H1 (cell line): ENCODE data around the gene SCGN. TPM values are rescaled to one million over a fixed set of nuclear protein-coding genes. Genes with fewer than 3 reads are reported as not detected.

Experiments used
- CTCF ChIA-PET: fragments of 300-600 bp; sonication (Branson Sonifier 250); formaldehyde crosslinking; loops from one replicate; lab custom pipeline; 2021; ENCODE audit not compliant: partially characterized antibody; lab: Charles Lee
- POLR2A ChIA-PET: fragments of 300-600 bp; sonication (Branson Sonifier 250); formaldehyde crosslinking; loops from one replicate; lab custom pipeline; 2021; ENCODE audit warnings: inconsistent platforms; ENCODE audit not compliant: partially characterized antibody; lab: Charles Lee
- DNase-seq, 2 experiments: peaks; one replicate each; pipeline versions ENCODE4 v3.0.0 to v3.0.0-alpha.2; 2010 to 2022; ENCODE audit warnings: low spot score in 2 of 2, low read depth in 1 of 2, mixed read lengths in 1 of 2
- FAIRE-seq: peaks from 2 replicates; lab custom pipeline; 2011; peaks lifted over from hg19 to GRCh38; lab: Jason Lieb, UNC
- H2AFZ ChIP-seq: 2 replicates; pipeline ENCODE4 v1.8.1; 2012; ENCODE audit warnings: low read length, inconsistent platforms
- H2AK5ac ChIP-seq: 2 replicates; pipeline ENCODE4 v1.6.1; 2013; ENCODE audit warnings: low read depth, low read length
- H2BK120ac ChIP-seq: replicated peaks from 2 replicates; pipeline ENCODE3; 2013; ENCODE audit warnings: low read depth, low read length, inconsistent platforms
- H2BK12ac ChIP-seq: 2 replicates; pipeline ENCODE4 v1.6.1; 2013; ENCODE audit warnings: low read depth, low read length
- H2BK15ac ChIP-seq: 2 replicates; pipeline ENCODE4 v1.6.1; 2013; ENCODE audit warnings: low read length
- H2BK20ac ChIP-seq: 2 replicates; pipeline ENCODE4 v1.6.1; 2013; ENCODE audit warnings: low read length
- H2BK5ac ChIP-seq: 2 replicates; pipeline ENCODE4 v1.6.1; 2013; ENCODE audit warnings: low read depth, low read length
- H3K14ac ChIP-seq: 2 replicates; pipeline ENCODE4 v1.6.1; 2013; ENCODE audit warnings: inconsistent platforms; ENCODE audit not compliant: insufficient read length
- H3K18ac ChIP-seq: 2 replicates; pipeline ENCODE4 v1.6.1; 2013; ENCODE audit warnings: low read length; ENCODE audit errors: extremely low read depth
- H3K23ac ChIP-seq: 2 replicates; pipeline ENCODE4 v1.6.1; 2013; ENCODE audit warnings: inconsistent platforms; ENCODE audit not compliant: insufficient read length
- H3K23me2 ChIP-seq: 2 replicates; pipeline ENCODE4 v1.6.1; 2013; ENCODE audit warnings: low read depth, low read length
- H3K27ac ChIP-seq: 2 replicates; pipeline ENCODE4 v1.6.1; 2011; ENCODE audit warnings: low read depth, low read length, inconsistent platforms
- H3K27me3 ChIP-seq, 4 experiments: replicated peaks in 1 of 4; 1 replicate in 1 of 4; 2 replicates in 3 of 4; pipeline versions ENCODE4 v1.6.1 to v1.8.1; 2011 to 2013; ENCODE audit warnings: low read length in 3 of 4, mild to moderate bottlenecking in 3 of 4, inconsistent platforms in 2 of 4, mixed read lengths in 2 of 4, moderate library complexity in 1 of 4; ENCODE audit not compliant: control insufficient read depth in 3 of 4, insufficient read depth in 3 of 4; ENCODE audit errors: extremely low read depth in 1 of 4
- H3K36me3 ChIP-seq, 4 experiments: 2 replicates each; pipeline versions ENCODE4 v1.6.1 to v1.8.1; 2011 to 2013; ENCODE audit warnings: mild to moderate bottlenecking in 4 of 4, low read length in 3 of 4, moderate library complexity in 2 of 4, control low read depth in 1 of 4, inconsistent platforms in 1 of 4; ENCODE audit not compliant: insufficient read depth in 4 of 4, control insufficient read depth in 2 of 4
- H3K4ac ChIP-seq: replicated peaks from 2 replicates; pipeline ENCODE3; 2013; ENCODE audit warnings: low read length, low read depth, mixed read lengths, inconsistent platforms; ENCODE audit not compliant: insufficient read length
- H3K4me1 ChIP-seq, 4 experiments: replicated peaks in 1 of 4; 1 replicate in 1 of 4; 2 replicates in 3 of 4; pipeline versions ENCODE4 v1.6.1 to v1.8.1; 2011 to 2013; ENCODE audit warnings: low read length in 3 of 4, inconsistent platforms in 2 of 4, mixed read lengths in 1 of 4; ENCODE audit not compliant: insufficient read depth in 4 of 4, control insufficient read depth in 3 of 4
- H3K4me2 ChIP-seq, 2 experiments: 2 replicates each; pipeline versions ENCODE4 v1.6.1 to v1.8.1; 2011 to 2013; ENCODE audit warnings: low read depth in 2 of 2, low read length in 2 of 2, control low read depth in 1 of 2, inconsistent platforms in 1 of 2, mild to moderate bottlenecking in 1 of 2; ENCODE audit not compliant: insufficient read depth in 1 of 2
- H3K4me3 ChIP-seq, 4 experiments: fragments of 200-600, 300-600 bp in 1 of 4; sonication (generic), shearing (Covaris generic), sonication (Bioruptor Twin) in 1 of 4; 2 replicates each; pipeline versions ENCODE4 v1.5.1 to v1.8.1; 2011 to 2016; ENCODE audit warnings: low read length in 4 of 4, low read depth in 3 of 4, control low read depth in 2 of 4, inconsistent platforms in 2 of 4, mild to moderate bottlenecking in 2 of 4, mixed read lengths in 1 of 4, moderate library complexity in 1 of 4; ENCODE audit not compliant: insufficient read depth in 2 of 4; ENCODE audit errors: extremely low read depth in 1 of 4
- H3K56ac ChIP-seq: replicated peaks from 2 replicates; pipeline ENCODE3; 2013; ENCODE audit warnings: low read depth, mild to moderate bottlenecking, mixed read lengths, low read length, inconsistent platforms; ENCODE audit not compliant: insufficient read length
- H3K79me1 ChIP-seq: 2 replicates; pipeline ENCODE4 v1.6.1; 2013; ENCODE audit warnings: low read depth, low read length, control low read depth
- H3K79me2 ChIP-seq, 2 experiments: 2 replicates each; pipeline versions ENCODE4 v1.6.1 to v1.8.1; 2012 to 2013; ENCODE audit warnings: low read length in 2 of 2, mild to moderate bottlenecking in 2 of 2, inconsistent platforms in 1 of 2; ENCODE audit not compliant: insufficient read depth in 2 of 2, control insufficient read depth in 1 of 2
- H3K9ac ChIP-seq, 4 experiments: replicated peaks in 1 of 4; 1 replicate in 1 of 4; 2 replicates in 3 of 4; pipeline versions ENCODE4 v1.6.1 to v1.8.1; 2011 to 2013; ENCODE audit warnings: low read depth in 3 of 4, low read length in 3 of 4, control low read depth in 2 of 4, mild to moderate bottlenecking in 2 of 4, moderate library complexity in 2 of 4, inconsistent platforms in 1 of 4; ENCODE audit errors: extremely low read depth in 1 of 4
- H3K9me3 ChIP-seq, 2 experiments: 2 replicates each; pipeline versions ENCODE4 v1.6.1 to v1.8.1; 2012 to 2013; ENCODE audit warnings: mild to moderate bottlenecking in 2 of 2, moderate library complexity in 2 of 2, control low read depth in 1 of 2, inconsistent platforms in 1 of 2, low read depth in 1 of 2, low read length in 1 of 2, mixed read lengths in 1 of 2; ENCODE audit not compliant: insufficient read depth in 2 of 2
- H4K20me1 ChIP-seq, 2 experiments: replicated peaks in 1 of 2; 2 replicates each; pipeline versions ENCODE3 to v1.8.1; 2011 to 2013; ENCODE audit warnings: inconsistent platforms in 2 of 2, low read length in 2 of 2, mild to moderate bottlenecking in 1 of 2; ENCODE audit not compliant: insufficient read depth in 2 of 2, control insufficient read depth in 1 of 2
- H4K5ac ChIP-seq: 2 replicates; pipeline ENCODE4 v1.6.1; 2013; ENCODE audit warnings: low read length, low read depth, mixed read lengths, inconsistent platforms; ENCODE audit not compliant: insufficient read length
- H4K8ac ChIP-seq: 2 replicates; pipeline ENCODE4 v1.8.0; 2013; ENCODE audit warnings: mild to moderate bottlenecking, moderate library complexity, low read length, inconsistent platforms; ENCODE audit not compliant: insufficient read depth; ENCODE audit errors: extremely low read depth
- H4K91ac ChIP-seq: replicated peaks from 2 replicates; pipeline ENCODE3; 2013; ENCODE audit warnings: low read length, mixed read lengths, inconsistent platforms; ENCODE audit not compliant: insufficient read length
- ASH2L ChIP-seq: fragments of 200-600, 300-600 bp; sonication (generic); IDR thresholded peaks from one replicate; pipeline ENCODE4 v1.7.1; 2017; ENCODE audit warnings: low read length
- CBX8 ChIP-seq: fragments of 300-800, 300-1000 bp; sonication (generic); IDR thresholded peaks from 2 replicates; pipeline ENCODE4 v1.7.1; 2016; ENCODE audit warnings: low read depth, low read length, borderline replicate concordance
- CREB1 ChIP-seq: IDR thresholded peaks from 2 replicates; pipeline ENCODE4 v1.6.1; 2012; ENCODE audit warnings: inconsistent platforms
- CTBP2 ChIP-seq: IDR thresholded peaks from 2 replicates; pipeline ENCODE4 v1.7.0; 2011; ENCODE audit warnings: borderline replicate concordance, mild to moderate bottlenecking, moderate library complexity, mixed read lengths, low read length; ENCODE audit not compliant: insufficient read depth, insufficient read length
- EGR1 ChIP-seq: IDR thresholded peaks from 2 replicates; pipeline ENCODE4 v1.6.1; 2011; ENCODE audit warnings: low read depth, low read length, borderline replicate concordance
- GTF2F1 ChIP-seq: IDR thresholded peaks from 2 replicates; pipeline ENCODE4 v1.6.1; 2012; ENCODE audit warnings: low read depth, low read length, improper control_type of control experiment, borderline replicate concordance
- HDAC6 ChIP-seq: IDR thresholded peaks from one replicate; pipeline ENCODE4 v1.7.1; 2012; ENCODE audit warnings: low read depth, mild to moderate bottlenecking, inconsistent platforms, low read length, moderate library complexity
- NRF1 ChIP-seq: IDR thresholded peaks from 2 replicates; pipeline ENCODE4 v1.6.1; 2011; ENCODE audit warnings: mild to moderate bottlenecking, low read depth, low read length, improper control_type of control experiment
- RXRA ChIP-seq: IDR thresholded peaks from 2 replicates; pipeline ENCODE4 v1.6.1; 2011; ENCODE audit warnings: low read depth, mild to moderate bottlenecking, low read length, moderate library complexity; ENCODE audit not compliant: insufficient read depth
- SAP30 ChIP-seq: fragments of 300-600 bp; sonication (generic); IDR thresholded peaks from 2 replicates; pipeline ENCODE4 v1.7.1; 2012; ENCODE audit warnings: low read length, moderate library complexity, mild to moderate bottlenecking, inconsistent platforms; ENCODE audit not compliant: insufficient read depth, insufficient replicate concordance
- SP4 ChIP-seq: IDR thresholded peaks from 2 replicates; pipeline ENCODE4 v1.6.1; 2012; ENCODE audit warnings: low read length, inconsistent platforms
- TAF1 ChIP-seq: IDR thresholded peaks from 2 replicates; pipeline ENCODE4 v1.6.1; 2011; ENCODE audit warnings: mild to moderate bottlenecking, low read depth, low read length
- ZNF274 ChIP-seq: IDR thresholded peaks from 2 replicates; pipeline ENCODE4 v1.7.0; 2012; ENCODE audit warnings: low read length, borderline replicate concordance; ENCODE audit errors: extremely low read depth
- polyA plus RNA-seq, 7 experiments: library from polyadenylated mRNA; depleted of rRNA in 3 of 7; stranded (reverse) in 5 of 7; unstranded in 2 of 7; fragments of >200 nt in 5 of 7; fragments of 200-250 nt in 2 of 7; gene quantifications; 1 replicate in 5 of 7; 2 replicates in 1 of 7; 4 replicates in 1 of 7; pipeline versions ENCODE4 v1.2.1 to v1.2.3, GENCODE V29; 2011 to 2013; ENCODE audit warnings: missing spikeins in 2 of 7, mixed read lengths in 2 of 7
- total RNA-seq: library from RNA; stranded (reverse); fragmentation: NEBNext Ultra II Directional; extraction: Animal tissue kit (Norgen Biotek cat#: 25700); gene quantifications from 2 replicates; pipeline ENCODE4 v1.2.1, GENCODE V29; 2021
- TF ChIP-seq, protein P1 (sequence below): IDR thresholded peaks from 2 replicates; pipeline ENCODE4 v1.6.1; 2011; ENCODE audit warnings: low read length, improper control_type of control experiment

Gene SCGN
- total and polyA plus RNA-seq, 2 of the 8 experiments (the other 6 are each of a cell fraction or from before 2014, with no cell fraction given) = not detected

DNA sequence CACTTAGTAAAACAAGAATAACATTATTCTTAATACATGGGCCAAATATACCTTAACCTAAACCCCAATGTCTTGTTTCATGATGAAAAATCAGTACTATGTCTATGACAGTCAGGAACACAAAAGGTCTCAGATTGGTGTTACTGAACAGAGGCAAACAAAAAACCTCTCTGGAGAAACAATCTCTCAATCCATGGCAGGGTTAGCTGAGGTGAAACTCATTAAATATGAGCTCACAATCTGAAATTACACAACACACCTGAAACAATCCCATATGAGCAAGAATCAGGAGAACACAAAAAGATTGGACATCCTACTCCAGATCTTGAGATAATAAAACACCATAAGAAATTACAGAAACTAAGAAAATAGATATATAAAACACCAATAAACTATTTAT, 96.0 kb downstream of the SCGN start:
- POLR2A ChIA-PET = no interaction called here
- no peak for TF ChIP-seq CTBP2
- TF ChIP-seq GTF2F1 = no peak
- TF ChIP-seq NRF1 = no peak
- no peak for TF ChIP-seq TAF1
- TF ChIP-seq SAP30 = no peak
- no peak for TF ChIP-seq CREB1
- TF ChIP-seq HDAC6 = no peak
- TF ChIP-seq ASH2L = no peak
- TF ChIP-seq CBX8 = no peak
- no peak for TF ChIP-seq EGR1
- TF ChIP-seq RXRA = no peak
- no peak for TF ChIP-seq SP4
- TF ChIP-seq, protein P1, sequence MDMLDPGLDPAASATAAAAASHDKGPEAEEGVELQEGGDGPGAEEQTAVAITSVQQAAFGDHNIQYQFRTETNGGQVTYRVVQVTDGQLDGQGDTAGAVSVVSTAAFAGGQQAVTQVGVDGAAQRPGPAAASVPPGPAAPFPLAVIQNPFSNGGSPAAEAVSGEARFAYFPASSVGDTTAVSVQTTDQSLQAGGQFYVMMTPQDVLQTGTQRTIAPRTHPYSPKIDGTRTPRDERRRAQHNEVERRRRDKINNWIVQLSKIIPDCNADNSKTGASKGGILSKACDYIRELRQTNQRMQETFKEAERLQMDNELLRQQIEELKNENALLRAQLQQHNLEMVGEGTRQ = no peak
- TF ChIP-seq ZNF274 = no peak

More for the DNA sequence above, 96.0 kb downstream of the SCGN start:
- no peak overlapping the region for H3K18ac ChIP-seq
- no peaks in the 10 kb centered on the region for H3K23me2 ChIP-seq
- no peaks in the 10 kb centered on the region for H3K9me3 ChIP-seq
- H3K79me1 ChIP-seq = no peaks in the 10 kb centered on the region
- H3K9ac ChIP-seq = no peak overlapping the region
- H3K27ac ChIP-seq = no peak overlapping the region
- H3K79me2 ChIP-seq = no peaks in the 10 kb centered on the region
- H4K20me1 ChIP-seq = no peaks in the 10 kb centered on the region
- H4K5ac ChIP-seq = no peak overlapping the region
- no peak overlapping the region for H3K23ac ChIP-seq
- H4K91ac ChIP-seq = no peak overlapping the region
- H3K4me3 ChIP-seq = no peak overlapping the region
- H3K36me3 ChIP-seq = no peaks in the 10 kb centered on the region
- no peak overlapping the region for H2BK20ac ChIP-seq
- H3K27me3 ChIP-seq = no peaks in the 10 kb centered on the region
- no peak overlapping the region for H2BK12ac ChIP-seq
- H3K4me1 ChIP-seq = no peaks in the 10 kb centered on the region
- no peak overlapping the region for H4K8ac ChIP-seq
- no peak overlapping the region for H2BK5ac ChIP-seq
- no peak overlapping the region for H2BK15ac ChIP-seq
- H2BK120ac ChIP-seq = no peak overlapping the region
- no peak overlapping the region for H3K56ac ChIP-seq
- DNase-seq (no peak), FAIRE-seq (no peak)
- H3K4ac ChIP-seq = no peak overlapping the region
- no peak overlapping the region for H2AK5ac ChIP-seq
- H3K14ac ChIP-seq = no peak overlapping the region
- no peak overlapping the region for H3K4me2 ChIP-seq
- CTCF ChIA-PET = interaction anchor here (1.3 to 4.4 kb wide), 6 partner anchors 9 to 69 kb away, joined by 3 to 12 read pairs (median 5); no protein-coding TSS in a partner anchor
- no peak overlapping the region for H2AFZ ChIP-seq
